Fibroblast of peridontal ligament (primary cell): ENCODE data around the gene DEXI.
A peak's percentile ranks its signal among the peaks of the same experiment; 100 is the strongest.
"Not testable (repeated sequence)": the region's sequence is repeated elsewhere in the genome, so short reads cannot be mapped to it uniquely, and the experiment has no call there.

Source experiments
- DNase-seq: peaks from one replicate; pipeline ENCODE4 v3.0.0-alpha.2; 2010; ENCODE audit errors: extremely low read depth

The DEXI gene

GRCh38 chr16:10941935-10942351 lies 325 bp downstream of the DEXI start:
- not testable (repeated sequence) for DNase-seq

- no peak for DNase-seq
These were observed 938 bp downstream of the DEXI start for GRCh38 chr16:10941127-10941933.

GRCh38 chr16:10940501-10941079 lies 1.7 kb downstream of the DEXI start:
- DNase-seq, result peak; percentile 47

GRCh38 chr16:10939649-10940234 lies 2.5 kb downstream of the DEXI start:
- no peak for DNase-seq

GRCh38 chr16:10938796-10939648 lies 3.2 kb downstream of the DEXI start:
- no peak for DNase-seq

- DNase-seq, result no peak
These were observed 3.9 kb downstream of the DEXI start for GRCh38 chr16:10938321-10938720.

- no peak for DNase-seq
These were observed 5.0 kb downstream of the DEXI start for GRCh38 chr16:10937068-10937859.

GRCh38 chr16:10936272-10936984 lies 5.8 kb downstream of the DEXI start:
- no peak for DNase-seq

GRCh38 chr16:10935226-10935915 lies 6.9 kb downstream of the DEXI start:
- no peak for DNase-seq

- DNase-seq, result no peak
These were observed 7.8 kb downstream of the DEXI start for GRCh38 chr16:10934325-10935107.

- DNase-seq, result no peak
These were observed 8.4 kb downstream of the DEXI start for GRCh38 chr16:10933865-10934264.

GRCh38 chr16:10932959-10933710 lies 9.1 kb downstream of the DEXI start:
- DNase-seq, result no peak

- no peak for DNase-seq
These were observed 10.2 kb downstream of the DEXI start for GRCh38 chr16:10931977-10932632.

- DNase-seq, result no peak
These were observed 11.1 kb downstream of the DEXI start for GRCh38 chr16:10931134-10931533.

GRCh38 chr16:10930755-10931093 lies 11.5 kb downstream of the DEXI start:
- no peak for DNase-seq

- DNase-seq, result no peak
These were observed 12.2 kb downstream of the DEXI start for GRCh38 chr16:10929853-10930754.

GRCh38 chr16:10929097-10929496 lies 13.2 kb downstream of the DEXI start:
- DNase-seq, result not testable (repeated sequence)
